ENCODE measurements around the gene RXRA. TPM values are rescaled to one million over a fixed set of nuclear protein-coding genes. Genes with fewer than 3 reads are reported as not detected.
"Not testable (repeated sequence)": the region's sequence is repeated elsewhere in the genome, so short reads cannot be mapped to it uniquely, and the experiment has no call there.

RXRA gene
- total and polyA plus RNA-seq, 2 donors (not counting 3 experiments of a cell fraction or from before 2014, with no cell fraction given): 15.4 to 37.4 TPM

GRCh38 chr9:134304690-134305089 lies 21.6 kb upstream of the RXRA start:
- no peak overlapping the region for H3K27ac ChIP-seq (ENCODE audit: insufficient read depth, low read depth, low read length)
- TF ChIP-seq POLR2AphosphoS5 (IDR thresholded peaks at IDR 0.05; ENCODE audit: insufficient read depth, low read depth, low read length) (no peak), CTCF (IDR thresholded peaks at IDR 0.05; ENCODE audit: extremely low read depth in 1 of 2, insufficient read depth in 1 of 2, low read depth in 1 of 2, low read length in 2 of 2) (no peak)
- no peaks in the 10 kb centered on the region for H3K27me3 ChIP-seq (ENCODE audit: control insufficient read depth in 2 of 2, insufficient read depth in 2 of 2, low read length in 2 of 2)
- no peaks in the 10 kb centered on the region for H3K36me3 ChIP-seq (ENCODE audit: control insufficient read depth in 2 of 2, extremely low read depth in 1 of 2, insufficient read depth in 2 of 2, low read length in 2 of 2)
- ChIA-PET CTCF (no interaction called here), POLR2A (no interaction called here)
- no peak for DNase-seq (ENCODE audit: low read depth, low spot score)
- no peak overlapping the region for H3K4me2 ChIP-seq (ENCODE audit: insufficient read depth, low read length)
- no peaks in the 10 kb centered on the region for H3K79me2 ChIP-seq (ENCODE audit: control insufficient read depth, insufficient read depth, low read length)
- dilution Hi-C loops (cut with MboI; ENCODE audit: extremely low pct_ligation_motif_present, low sequenced_read_pairs) (no loop called here), intact Hi-C loops (cut with micrococcal nuclease) (no loop called here)
- no peak for FAIRE-seq
- H2AFZ ChIP-seq (ENCODE audit: low read depth, low read length): no peak overlapping the region
- no peaks in the 10 kb centered on the region for H3K9me1 ChIP-seq (replicated peaks; ENCODE audit: control insufficient read depth, extremely low read depth, insufficient read depth, low read length)
- no peak overlapping the region for H3K9ac ChIP-seq (replicated peaks; ENCODE audit: extremely low read depth, insufficient read depth, low read length)
- no peaks in the 10 kb centered on the region for H4K20me1 ChIP-seq (replicated peaks; ENCODE audit: control insufficient read depth, extremely low read depth, insufficient read depth, low read length)
- no peaks in the 10 kb centered on the region for H3K9me3 ChIP-seq (replicated peaks; ENCODE audit: control insufficient read depth, insufficient read depth, low read length)
- no peaks in the 10 kb centered on the region for H3K4me1 ChIP-seq (ENCODE audit: control insufficient read depth, extremely low read depth, insufficient read depth, low read length)
- H3K4me3 ChIP-seq (replicated peaks in 1 of 3; ENCODE audit: insufficient read depth in 1 of 3, low read depth in 1 of 3, low read length in 3 of 3): no peak overlapping the region
- BruUV-seq (replicated peaks): no TSS peak

GRCh38 chr9:134305533-134305932 lies 20.7 kb upstream of the RXRA start:
- TF ChIP-seq MAX (IDR thresholded peaks at IDR 0.05; ENCODE audit: insufficient read depth, insufficient read length) (no peak), POLR2AphosphoS5 (IDR thresholded peaks at IDR 0.05; ENCODE audit: insufficient read depth, low read depth, low read length) (no peak), CTCF (IDR thresholded peaks at IDR 0.05; ENCODE audit: extremely low read depth in 1 of 2, insufficient read depth in 1 of 2, low read depth in 1 of 2, low read length in 2 of 2) (no peak)
- Histone ChIP-seq H3K9me3 (replicated peaks; ENCODE audit: control insufficient read depth, insufficient read depth, low read length) (no peaks in the 10 kb centered on the region), H3K79me2 (ENCODE audit: control insufficient read depth, insufficient read depth, low read length) (no peaks in the 10 kb centered on the region), H3K27ac (ENCODE audit: insufficient read depth, low read depth, low read length) (no peak overlapping the region), H3K9ac (replicated peaks; ENCODE audit: extremely low read depth, insufficient read depth, low read length) (no peak overlapping the region), H2AFZ (ENCODE audit: low read depth, low read length) (no peak overlapping the region), H3K4me1 (ENCODE audit: control insufficient read depth, extremely low read depth, insufficient read depth, low read length) (no peaks in the 10 kb centered on the region), H4K20me1 (replicated peaks; ENCODE audit: control insufficient read depth, extremely low read depth, insufficient read depth, low read length) (no peaks in the 10 kb centered on the region), H3K4me3 (replicated peaks in 1 of 3; ENCODE audit: insufficient read depth in 1 of 3, low read depth in 1 of 3, low read length in 3 of 3) (no peak overlapping the region), H3K36me3 (ENCODE audit: control insufficient read depth in 2 of 2, extremely low read depth in 1 of 2, insufficient read depth in 2 of 2, low read length in 2 of 2) (no peaks in the 10 kb centered on the region), H3K9me1 (replicated peaks; ENCODE audit: control insufficient read depth, extremely low read depth, insufficient read depth, low read length) (no peaks in the 10 kb centered on the region), H3K27me3 (ENCODE audit: control insufficient read depth in 2 of 2, insufficient read depth in 2 of 2, low read length in 2 of 2) (no peaks in the 10 kb centered on the region), H3K4me2 (ENCODE audit: insufficient read depth, low read length) (no peak overlapping the region)
- dilution Hi-C loops (cut with MboI; ENCODE audit: extremely low pct_ligation_motif_present, low sequenced_read_pairs): no loop called here
- DNase-seq (ENCODE audit: low read depth, low spot score) (no peak), FAIRE-seq (no peak)
- BruUV-seq (replicated peaks): no TSS peak
- intact Hi-C loops (cut with micrococcal nuclease): no loop called here
- POLR2A ChIA-PET: no interaction called here
- CTCF ChIA-PET: no interaction called here

GRCh38 chr9:134306042-134306441 lies 20.2 kb upstream of the RXRA start:
- H3K27me3 ChIP-seq (ENCODE audit: control insufficient read depth in 2 of 2, insufficient read depth in 2 of 2, low read length in 2 of 2); DNase-seq (ENCODE audit: low read depth, low spot score); H3K4me1 ChIP-seq (ENCODE audit: control insufficient read depth, extremely low read depth, insufficient read depth, low read length); BruUV-seq (replicated peaks); intact Hi-C loops (cut with micrococcal nuclease); H3K9me1 ChIP-seq (replicated peaks; ENCODE audit: control insufficient read depth, extremely low read depth, insufficient read depth, low read length); dilution Hi-C loops (cut with MboI; ENCODE audit: extremely low pct_ligation_motif_present, low sequenced_read_pairs); H3K27ac ChIP-seq (ENCODE audit: insufficient read depth, low read depth, low read length); H3K79me2 ChIP-seq (ENCODE audit: control insufficient read depth, insufficient read depth, low read length); H3K4me3 ChIP-seq (replicated peaks in 1 of 3; ENCODE audit: insufficient read depth in 1 of 3, low read depth in 1 of 3, low read length in 3 of 3); H2AFZ ChIP-seq (ENCODE audit: low read depth, low read length); CTCF ChIA-PET; H3K4me2 ChIP-seq (ENCODE audit: insufficient read depth, low read length); H3K9ac ChIP-seq (replicated peaks; ENCODE audit: extremely low read depth, insufficient read depth, low read length); H3K36me3 ChIP-seq (ENCODE audit: control insufficient read depth in 2 of 2, extremely low read depth in 1 of 2, insufficient read depth in 2 of 2, low read length in 2 of 2); H3K9me3 ChIP-seq (replicated peaks; ENCODE audit: control insufficient read depth, insufficient read depth, low read length); H4K20me1 ChIP-seq (replicated peaks; ENCODE audit: control insufficient read depth, extremely low read depth, insufficient read depth, low read length); FAIRE-seq; POLR2A ChIA-PET: not testable (repeated sequence)

Data from endothelial cell of umbilical vein (primary cell).